Measurements from ENCODE around the gene GPR183.

GPR183 gene, protein sequence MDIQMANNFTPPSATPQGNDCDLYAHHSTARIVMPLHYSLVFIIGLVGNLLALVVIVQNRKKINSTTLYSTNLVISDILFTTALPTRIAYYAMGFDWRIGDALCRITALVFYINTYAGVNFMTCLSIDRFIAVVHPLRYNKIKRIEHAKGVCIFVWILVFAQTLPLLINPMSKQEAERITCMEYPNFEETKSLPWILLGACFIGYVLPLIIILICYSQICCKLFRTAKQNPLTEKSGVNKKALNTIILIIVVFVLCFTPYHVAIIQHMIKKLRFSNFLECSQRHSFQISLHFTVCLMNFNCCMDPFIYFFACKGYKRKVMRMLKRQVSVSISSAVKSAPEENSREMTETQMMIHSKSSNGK
- 338 to 346 reads per million in 2 donors for total RNA-seq

DNA sequence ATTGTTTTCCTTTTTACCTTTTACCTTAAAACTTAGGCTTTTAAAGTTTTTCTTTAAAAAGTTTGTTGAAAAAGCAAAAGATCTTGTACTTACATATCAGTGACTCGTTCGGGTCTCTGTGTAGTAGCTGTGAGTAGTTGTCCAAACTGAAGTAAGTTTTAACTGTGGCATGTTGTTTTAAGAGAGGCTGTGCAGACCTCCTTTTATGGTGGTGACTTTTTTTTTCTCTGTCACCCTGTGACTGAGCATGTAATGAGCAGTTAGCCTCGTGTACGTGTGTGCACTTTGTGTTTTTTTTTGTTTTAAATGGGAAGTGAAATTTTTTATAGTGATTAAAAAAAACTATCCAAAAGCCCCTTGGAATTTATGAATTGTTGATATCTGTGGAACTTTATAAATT is at the start of gene GPR183:
GPR183 (minus strand) TSS at position 153 of the 400 bp plus-strand sequence. CDS start 11,254 bp downstream, outside the sequence.
- peak in 2 of 5 experiments; percentile 57 to 94 for DNase-seq

DNA sequence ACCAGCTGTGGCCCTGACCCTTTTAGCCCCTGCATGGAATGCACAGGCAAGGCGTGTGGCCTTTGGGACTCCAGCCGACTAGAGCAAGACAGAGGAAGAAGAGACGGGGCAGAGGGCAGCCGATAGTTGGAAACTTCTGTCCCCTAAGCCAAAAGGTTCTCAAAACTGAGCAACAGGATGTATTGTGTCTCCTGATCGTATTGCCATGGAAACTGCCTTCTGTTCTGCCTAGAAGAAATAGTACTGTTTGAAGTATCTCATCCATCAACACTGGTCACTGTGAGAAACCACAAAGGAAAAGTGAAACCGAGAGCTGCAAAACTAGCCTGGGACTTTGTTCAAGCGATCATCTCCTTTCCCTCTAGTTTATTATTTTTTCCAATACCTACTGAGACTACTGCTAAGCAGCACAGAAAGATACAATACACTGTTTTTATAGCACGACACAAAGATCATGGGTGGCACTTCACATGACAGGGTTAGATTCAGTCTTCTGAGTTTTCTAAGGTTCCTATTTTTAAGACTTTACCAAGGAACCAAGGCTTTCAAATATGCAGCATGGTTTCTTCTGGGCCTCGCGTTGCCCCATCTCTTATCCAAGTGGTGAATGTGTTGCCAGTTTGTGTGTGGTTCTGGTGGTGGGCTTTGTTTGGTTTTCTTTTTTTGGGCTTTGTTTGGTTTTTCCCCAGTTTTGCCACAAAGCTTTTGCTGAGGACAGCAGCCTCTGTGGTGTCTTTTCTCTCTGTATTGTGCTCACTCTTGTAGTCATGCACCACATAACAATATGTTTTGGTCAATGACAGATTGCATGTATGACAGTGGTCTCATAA is 49.3 kb upstream of the GPR183 start:
- DNase-seq: peak in 3 of 5 experiments; percentile 34 to 95 (median 86)

DNA sequence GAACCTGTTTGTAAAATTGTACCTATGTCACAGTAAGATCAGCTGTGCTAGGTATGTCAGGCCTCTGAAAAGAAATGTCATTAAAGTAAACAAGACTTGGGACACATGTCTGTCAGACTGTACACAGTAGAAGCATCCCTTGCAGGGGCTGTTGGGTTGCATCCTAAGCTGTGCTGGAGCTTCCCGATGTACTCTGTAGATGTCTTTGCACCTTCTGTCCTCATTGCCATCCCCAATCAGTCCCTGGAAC is 48.7 kb upstream of the GPR183 start:
- no peak for DNase-seq

DNA sequence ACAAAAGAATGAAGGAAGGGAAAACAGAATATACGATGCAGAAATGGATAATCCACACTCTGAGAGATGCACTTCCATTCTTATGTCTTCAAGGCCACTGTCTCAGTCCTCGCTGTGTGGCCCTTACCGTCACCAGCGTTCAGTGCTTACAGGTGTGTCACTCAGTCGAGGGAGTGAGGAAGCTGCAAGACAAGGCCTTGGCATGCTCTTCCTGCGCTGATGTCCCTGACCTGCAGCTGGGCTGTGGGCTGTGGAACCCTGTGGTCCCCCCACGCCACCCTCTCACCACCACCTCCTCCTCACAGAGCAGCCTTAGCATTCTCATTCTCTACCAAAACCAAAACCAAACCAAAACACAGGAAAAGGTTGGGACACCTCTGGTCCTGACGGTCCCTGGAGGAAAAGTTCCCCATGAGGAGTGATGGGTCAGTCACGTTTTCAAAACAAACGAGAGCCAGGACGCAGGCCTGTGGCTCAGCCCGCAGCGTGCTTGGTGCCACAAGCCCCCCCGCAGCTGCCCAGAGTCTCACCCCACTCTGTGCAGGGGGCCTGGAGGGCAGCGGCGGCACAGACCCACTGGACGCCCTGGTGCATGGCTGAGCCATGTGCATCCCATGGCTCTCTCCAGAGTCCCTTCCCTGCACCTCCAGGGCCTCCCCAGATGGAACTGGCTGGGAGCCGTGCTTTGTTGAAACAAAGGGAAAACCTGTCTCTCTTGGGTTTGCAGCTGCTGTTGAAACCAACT is 48.2 kb upstream of the GPR183 start:
- peak in 1 of 5 experiments; percentile 63 for DNase-seq

DNA sequence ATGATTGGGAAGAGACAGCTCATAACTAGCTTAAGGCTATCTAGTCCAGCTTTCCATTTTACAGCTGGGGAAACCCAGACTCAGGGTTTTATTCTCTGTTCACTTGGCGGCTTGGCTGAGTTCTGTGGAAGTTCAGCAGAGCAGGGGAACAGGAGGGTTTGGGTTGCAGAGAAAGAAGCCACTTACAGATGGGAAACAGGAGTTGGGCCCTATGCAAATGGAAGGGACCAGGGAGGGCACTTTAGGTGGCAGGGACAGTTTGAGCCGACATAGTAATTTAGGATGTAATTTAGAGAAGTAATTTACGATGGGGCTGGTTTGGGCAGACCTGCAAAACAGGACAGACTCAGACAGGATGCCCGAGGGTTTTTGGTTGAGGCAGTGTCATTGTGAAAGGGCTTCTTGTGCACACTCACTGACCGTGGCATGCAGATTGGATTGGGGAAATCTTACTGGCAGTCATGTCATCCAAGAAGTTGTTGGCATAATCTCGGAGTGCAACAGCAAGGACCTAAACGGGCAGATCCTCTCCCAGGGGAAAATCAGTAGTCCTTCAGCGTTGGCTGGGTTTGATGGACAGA is 47.3 kb upstream of the GPR183 start:
- DNase-seq: peak in 1 of 5 experiments; percentile 84

DNA sequence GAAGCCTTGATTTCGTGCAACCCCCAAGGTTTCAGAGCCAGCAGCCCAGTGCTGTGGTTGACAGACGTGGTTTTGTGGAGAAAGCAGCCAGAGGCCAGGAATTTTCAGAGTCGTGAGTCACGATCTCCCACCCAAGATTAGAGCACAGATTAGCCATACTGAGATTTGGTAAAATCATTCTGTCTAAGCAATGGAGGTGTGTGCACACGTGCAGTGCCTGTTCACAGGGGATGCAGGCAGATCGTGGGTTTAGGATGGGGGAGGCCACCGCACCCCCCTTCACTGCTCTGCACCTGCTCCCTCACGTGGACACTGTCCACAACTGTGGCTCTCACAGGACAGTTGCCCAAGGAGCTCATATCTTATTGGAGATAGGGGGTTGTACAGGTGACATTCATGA is 46.6 kb upstream of the GPR183 start:
- DNase-seq: peak in 1 of 5 experiments; percentile 61

DNA sequence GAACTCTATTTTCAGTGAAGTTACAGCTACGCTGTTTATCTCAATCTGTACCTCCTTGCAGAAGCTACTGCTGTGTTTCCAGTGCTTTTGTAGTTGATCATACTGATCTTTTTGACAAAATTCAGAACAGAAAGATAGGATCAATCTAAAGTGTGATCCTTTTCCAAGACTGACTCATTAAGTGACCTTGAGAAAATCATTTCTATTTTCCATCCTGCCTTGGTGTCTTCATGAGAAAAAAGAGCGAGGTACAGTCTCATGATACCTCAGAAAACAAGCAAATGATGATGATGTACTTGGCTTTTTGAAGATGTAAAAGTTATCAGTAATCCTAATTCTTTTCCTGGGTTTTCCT is 46.0 kb upstream of the GPR183 start:
- DNase-seq: peak in 1 of 5 experiments; percentile 84

DNA sequence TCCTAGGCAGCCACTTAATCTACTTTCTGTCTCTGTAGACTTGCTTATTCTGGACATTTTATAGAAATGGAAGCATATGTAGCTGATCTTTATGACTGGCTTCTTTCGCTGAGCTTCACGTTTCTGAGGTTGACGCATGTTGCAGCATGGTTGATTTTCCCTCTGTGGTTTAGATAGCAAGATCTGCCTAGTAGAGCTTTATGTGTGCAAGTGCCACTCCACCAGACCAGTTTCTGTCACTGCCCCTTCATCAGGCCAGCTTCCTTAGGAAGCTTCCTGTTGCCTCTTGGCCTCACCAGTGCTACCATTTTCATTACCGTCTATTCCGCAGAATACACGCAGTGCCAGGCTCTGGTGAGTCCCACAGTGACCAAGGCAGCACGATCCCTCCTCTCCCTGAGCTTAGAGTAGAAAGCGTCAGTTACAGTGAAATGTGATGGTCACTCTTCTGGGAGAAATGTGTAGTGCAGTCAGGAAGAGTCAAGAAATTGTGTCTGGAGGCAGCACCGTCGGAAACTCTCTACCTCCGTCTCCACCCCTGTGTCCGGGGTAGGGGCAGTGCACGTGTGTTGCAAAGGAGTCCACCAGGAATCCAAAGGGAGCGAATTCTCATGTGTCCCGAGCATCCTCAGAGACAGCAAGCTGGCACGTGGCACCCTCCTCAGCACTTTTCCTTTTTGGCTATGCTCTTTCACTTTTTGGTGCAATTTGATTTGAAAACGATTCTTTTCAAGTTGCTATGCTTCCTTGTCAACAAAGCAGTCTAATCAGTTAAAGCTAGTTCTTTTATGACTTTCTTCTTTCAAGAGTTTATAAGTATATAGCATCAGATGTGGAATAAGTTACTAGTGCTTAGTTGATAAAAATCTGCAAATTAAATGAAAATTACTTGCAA is 45.4 kb upstream of the GPR183 start:
- DNase-seq: peak in 1 of 5 experiments; percentile 93

DNA sequence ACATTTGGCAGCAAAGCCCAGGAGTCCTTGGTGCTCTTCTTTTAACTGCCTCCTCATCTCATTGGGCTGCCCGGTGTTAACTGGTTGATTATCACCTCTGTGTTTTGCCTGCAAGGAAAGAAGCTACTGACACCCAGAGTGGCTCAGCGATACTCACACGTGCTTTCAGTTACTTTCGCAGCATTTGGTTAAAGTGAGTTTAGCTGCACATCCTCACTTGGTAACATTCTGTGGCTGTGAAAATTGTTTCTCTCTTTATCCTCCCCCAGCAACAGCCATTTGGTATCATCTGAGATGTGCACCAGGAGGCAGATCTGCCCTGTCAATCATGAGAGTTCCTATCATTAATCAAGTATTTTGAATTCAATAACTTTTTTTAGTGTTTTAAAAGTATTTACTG is 44.6 kb upstream of the GPR183 start:
- peak in 2 of 5 experiments; percentile 53 to 95 for DNase-seq

DNA sequence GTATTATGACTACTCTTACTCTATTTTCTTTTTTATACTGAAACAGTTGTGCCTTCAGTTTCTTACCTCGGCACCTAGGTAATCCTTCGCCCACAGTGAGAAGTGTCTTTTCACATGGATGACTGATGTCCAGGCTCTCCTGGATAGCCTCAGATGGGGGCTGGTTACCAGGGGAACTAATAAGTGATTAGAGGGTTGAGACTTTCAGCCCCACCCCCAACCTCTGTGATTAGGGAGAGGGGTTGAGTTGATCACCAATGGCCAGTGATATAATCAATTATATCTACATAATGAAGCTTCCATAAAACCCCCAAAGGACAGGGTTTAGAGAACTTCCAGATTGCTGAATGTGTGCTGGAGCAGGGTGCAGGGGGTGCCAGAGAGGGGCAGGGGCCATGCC is 43.0 kb upstream of the GPR183 start:
- no peak for DNase-seq

DNA sequence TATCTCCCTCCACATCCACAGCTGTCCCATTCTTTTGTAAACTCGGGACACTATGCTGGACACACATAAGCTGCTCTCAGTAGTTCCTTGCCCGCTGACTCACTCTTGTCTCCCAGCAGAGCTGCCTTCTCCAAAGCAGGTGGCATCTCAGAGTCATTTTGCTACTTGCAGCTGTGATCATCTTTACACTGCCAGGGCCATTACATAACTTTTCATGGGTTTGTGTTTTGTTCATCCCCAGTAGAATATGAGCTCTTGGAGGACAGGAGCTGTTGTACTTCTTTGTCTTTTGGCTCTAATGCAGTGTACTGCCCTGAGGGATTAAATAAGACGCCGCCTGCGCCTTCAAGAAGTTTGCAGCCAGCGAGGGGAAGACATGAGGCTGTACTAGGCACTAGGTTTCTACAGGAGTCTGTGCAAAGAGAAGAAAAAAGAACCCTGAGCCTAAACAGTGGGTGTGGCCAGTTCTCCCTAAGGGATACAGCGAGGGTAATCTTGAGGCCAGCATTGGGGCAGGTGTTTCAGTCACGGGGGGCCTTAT is 40.8 kb upstream of the GPR183 start:
- peak in 1 of 5 experiments; percentile 63 for DNase-seq

DNA sequence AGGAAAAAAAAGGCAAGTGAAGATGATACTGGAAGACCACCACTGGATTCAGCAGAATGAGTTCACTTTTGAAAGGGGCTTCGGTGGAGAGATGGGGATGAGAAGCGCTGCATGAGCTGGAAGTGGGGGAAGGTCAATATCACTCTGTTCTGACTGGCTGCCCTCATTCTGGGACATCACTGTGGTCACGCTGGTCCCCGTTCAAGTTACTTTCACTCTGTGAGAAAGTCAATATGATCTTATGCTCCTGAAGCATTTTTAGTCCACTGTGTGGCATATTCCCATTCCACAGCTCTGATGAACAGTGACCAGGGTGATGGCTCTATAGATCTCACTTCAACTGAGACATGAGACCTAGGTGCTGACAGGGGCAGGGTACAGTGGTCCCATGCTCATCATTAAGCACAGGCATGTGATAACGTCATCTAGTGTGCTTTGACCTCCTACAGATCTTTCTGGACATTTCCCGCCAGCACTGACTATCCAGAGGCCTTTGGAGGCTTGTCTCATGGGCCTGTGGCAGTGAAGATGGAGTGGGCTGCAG is 40.2 kb upstream of the GPR183 start:
- no peak for DNase-seq

DNA sequence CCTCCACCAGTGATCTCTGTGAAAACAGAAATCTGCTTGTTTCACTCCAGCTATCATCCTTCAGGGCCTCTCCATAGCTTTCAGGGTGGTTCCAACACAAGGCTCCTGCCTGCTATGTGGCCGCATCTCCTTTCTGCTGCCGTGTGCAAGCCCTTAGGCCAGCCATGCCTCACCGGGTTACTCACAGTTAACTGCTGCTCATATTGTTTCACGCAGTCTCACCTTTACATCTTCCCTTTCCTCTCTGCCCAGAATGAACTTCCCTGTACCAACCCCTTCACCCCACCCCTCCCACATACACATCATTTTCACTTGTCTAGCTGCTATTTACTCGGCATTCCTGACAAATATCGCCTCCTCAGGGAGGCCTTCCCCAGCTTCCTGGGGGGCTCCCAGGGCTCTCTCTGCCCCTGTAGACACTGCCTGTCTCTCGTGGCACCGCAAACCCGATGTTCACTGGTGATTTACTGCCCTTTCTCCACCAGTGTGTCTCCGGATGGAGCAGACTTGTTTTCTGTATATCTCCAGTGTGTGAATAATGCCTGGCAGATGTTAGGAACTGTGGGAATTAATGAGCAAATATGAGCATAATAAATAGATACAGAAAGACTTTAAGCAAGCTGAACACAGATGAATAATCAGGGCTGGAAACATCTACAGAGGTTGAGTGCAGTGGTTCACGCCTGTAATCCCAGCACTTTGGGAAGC is 39.3 kb upstream of the GPR183 start:
- no peak for DNase-seq

DNA sequence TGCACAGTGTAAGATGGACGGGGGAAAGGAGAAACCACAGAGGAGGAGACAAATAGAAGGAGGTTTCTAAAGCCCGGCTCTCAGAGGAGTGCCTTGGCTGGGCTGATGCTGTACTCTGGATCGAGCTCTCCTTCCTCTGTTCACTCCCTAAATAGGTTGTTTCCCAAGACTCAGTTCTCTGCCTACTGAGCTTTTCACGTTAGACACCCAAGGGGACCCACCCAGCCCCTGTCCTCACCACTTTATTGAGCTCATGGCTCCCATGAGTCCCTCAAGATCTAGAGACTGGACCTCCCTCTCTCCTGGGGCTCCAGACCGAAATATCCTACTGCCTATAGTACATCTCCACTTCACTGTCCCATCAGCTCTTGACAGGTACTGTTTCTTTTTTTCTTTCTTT is 38.1 kb upstream of the GPR183 start:
- no peak for DNase-seq

DNA sequence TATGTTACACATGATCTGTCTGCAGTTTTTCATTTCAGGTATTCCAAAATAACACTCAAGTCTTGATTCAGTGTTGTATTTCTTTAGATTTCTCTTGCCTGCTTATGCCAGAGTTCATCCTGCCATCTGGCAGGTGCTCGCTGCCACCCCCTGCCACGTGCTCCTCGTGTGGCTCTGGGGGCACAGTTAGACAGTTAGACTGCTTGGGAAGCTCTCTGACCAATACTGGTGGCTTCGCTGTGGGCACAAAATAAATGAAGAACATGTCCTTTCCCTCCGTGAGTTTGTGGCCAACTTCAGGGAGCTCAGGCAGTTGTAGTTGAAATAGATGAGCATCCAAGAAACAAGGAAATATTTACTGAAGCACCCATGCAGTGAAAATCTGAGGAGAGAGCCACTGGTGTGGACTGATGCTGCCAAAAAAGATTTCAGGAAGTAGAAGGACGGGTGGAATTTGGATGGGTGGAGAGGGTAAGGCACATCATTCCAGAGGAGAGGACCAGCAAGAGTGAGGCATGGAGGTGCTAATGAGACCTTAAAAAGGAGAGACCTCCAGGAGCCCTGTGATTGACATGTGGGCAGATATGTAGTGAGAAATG is 37.5 kb upstream of the GPR183 start:
- no peak for DNase-seq

DNA sequence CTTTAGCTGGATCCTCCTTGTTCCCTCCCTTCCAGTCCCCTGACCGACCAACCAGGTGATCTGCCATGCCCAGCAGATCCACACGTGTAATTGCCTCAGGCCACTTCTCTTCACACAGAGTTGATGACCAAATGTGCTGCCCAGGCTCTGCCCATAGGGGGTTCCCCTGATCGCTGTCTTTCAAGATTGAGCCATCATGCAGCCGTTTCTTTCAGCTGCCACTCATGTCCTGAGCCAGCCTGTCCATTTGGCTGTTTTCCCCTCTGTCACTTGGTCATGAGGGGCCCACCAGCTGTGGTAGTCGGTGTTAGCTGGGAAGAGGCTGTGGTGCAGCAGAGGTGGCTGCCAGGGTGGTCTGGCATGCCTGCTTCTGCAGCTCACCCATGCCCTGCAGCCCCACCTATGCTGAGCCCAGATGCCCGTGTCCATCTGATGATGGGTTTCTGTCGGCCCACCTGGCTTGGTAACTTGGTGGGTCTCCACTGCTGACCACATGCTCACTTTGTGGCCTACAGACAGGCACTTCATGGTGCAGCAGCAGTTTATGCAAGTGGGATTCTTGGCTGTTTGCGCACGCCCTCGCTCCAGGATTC is 35.6 kb upstream of the GPR183 start:
- DNase-seq: no peak

DNA sequence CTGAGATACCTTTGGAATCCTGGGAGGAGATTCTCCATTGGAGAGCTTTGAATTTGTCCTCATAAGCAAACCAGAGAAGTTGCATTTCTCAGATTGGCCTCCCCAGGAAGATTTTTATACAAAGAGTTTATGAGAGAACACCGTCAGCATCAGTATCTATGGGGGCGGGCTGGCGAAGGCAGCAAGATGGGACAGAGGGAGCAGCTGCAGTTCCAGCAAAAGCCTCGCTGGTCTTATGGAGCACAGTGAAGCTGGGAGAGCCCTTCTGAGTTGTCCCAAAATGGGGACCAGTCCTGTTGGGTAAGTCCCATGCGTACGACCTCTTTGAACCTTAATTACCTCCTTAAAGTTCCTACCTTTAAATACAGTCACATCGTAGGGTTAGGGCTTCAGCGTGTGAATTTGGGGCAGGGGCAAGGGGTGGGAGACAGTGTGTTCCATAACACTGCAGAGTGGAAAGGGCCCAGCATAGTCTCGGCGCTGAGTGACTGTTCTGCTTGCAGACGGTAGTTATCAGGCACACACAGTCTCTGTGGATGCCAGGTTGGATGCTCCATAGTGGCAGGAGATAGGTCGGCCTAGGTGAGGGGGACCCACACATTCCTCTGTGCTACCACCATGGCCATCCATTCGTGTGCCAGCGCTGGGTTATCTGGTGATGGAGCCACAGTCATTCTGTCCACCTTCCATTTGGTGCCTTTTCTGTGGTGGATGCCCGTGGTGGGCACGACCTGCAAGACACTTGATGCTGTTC is 34.9 kb upstream of the GPR183 start:
- DNase-seq: no peak

DNA sequence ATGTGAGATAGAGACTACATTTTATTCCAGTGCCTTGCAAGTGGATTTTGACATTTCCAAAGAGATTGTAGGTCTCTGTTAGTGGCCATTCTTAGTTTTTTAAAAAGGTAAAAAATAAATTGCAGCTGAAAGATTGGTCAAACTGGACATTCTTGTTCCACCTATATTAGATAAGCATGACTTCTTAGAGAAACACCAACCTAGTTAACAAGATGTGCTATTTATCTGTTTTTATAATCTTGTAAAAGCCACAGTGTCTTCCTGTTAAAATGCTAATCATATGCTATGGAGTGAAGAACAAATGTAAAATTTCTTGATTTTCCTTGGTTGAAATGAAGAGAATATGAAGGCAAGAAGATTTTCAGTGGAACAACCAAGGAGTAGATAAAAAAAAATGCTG is 33.4 kb upstream of the GPR183 start:
- peak in 1 of 5 experiments; percentile 43 for DNase-seq
